B cell (primary cell): ENCODE measurements around the gene LPCAT3. TPM values are rescaled to one million over a fixed set of nuclear protein-coding genes. Genes with fewer than 3 reads are reported as not detected.

Experiments used
- ATAC-seq: fragments of 200-7000 bp; cut with Tn5 transposase; one replicate; pipeline ENCODE4 v1.10.0; 2021; ENCODE audit warnings: low read depth, mild to moderate bottlenecking, moderate number of reproducible peaks, moderate library complexity
- CTCF ChIA-PET: fragments of 350-600 bp; sonication (Branson Sonifier 250); formaldehyde crosslinking; loops from one replicate; lab custom pipeline; 2021; ENCODE audit warnings: antibody characterized with exemption, inconsistent platforms; lab: Charles Lee
- POLR2A ChIA-PET: fragments of 350-600 bp; sonication (Branson Sonifier 250); formaldehyde crosslinking; loops from one replicate; lab custom pipeline; 2021; ENCODE audit warnings: antibody characterized with exemption; lab: Charles Lee
- DNase-seq: peaks from one replicate; pipeline ENCODE4 v3.0.0; 2013
- H2AFZ ChIP-seq: 2 replicates; pipeline ENCODE4 v1.6.1; 2012; ENCODE audit warnings: mild to moderate bottlenecking, low read depth, low read length; ENCODE audit not compliant: insufficient read depth, poor library complexity, severe bottlenecking
- H3K27ac ChIP-seq, 2 donors: 1 replicate in 1 of 2; 2 replicates in 1 of 2; pipeline ENCODE4 v1.5.1; 2012 to 2013; ENCODE audit warnings: low read length in 2 of 2, mild to moderate bottlenecking in 2 of 2, moderate library complexity in 1 of 2
- H3K27me3 ChIP-seq, 4 experiments: fragments of 200-600 bp in 1 of 4; sonication (generic) in 1 of 4; replicated peaks in 1 of 4; 1 replicate in 2 of 4; 2 replicates in 2 of 4; pipeline versions ENCODE4 v1.6.1 to v1.7.0; 2013 to 2016; ENCODE audit warnings: low read length in 3 of 4, mild to moderate bottlenecking in 2 of 4, mixed read lengths in 1 of 4, moderate library complexity in 1 of 4; ENCODE audit not compliant: insufficient read depth in 4 of 4, control insufficient read depth in 3 of 4; ENCODE audit errors: control extremely low read depth in 1 of 4
- H3K36me3 ChIP-seq, 2 experiments: replicated peaks in 1 of 2; 1 replicate in 1 of 2; 2 replicates in 1 of 2; pipeline versions ENCODE4 v1.6.1 to v1.7.1; 2013; ENCODE audit warnings: low read length in 1 of 2; ENCODE audit not compliant: insufficient read depth in 2 of 2, control insufficient read depth in 1 of 2; ENCODE audit errors: control extremely low read depth in 1 of 2, extremely low read depth in 1 of 2
- H3K4me1 ChIP-seq, 2 donors: fragments of 200-600 bp in 1 of 2; sonication (generic) in 1 of 2; 1 replicate in 1 of 2; 2 replicates in 1 of 2; pipeline versions ENCODE4 v1.5.1 to v1.6.1; 2013 to 2017; ENCODE audit warnings: low read length in 2 of 2; ENCODE audit not compliant: control insufficient read depth in 2 of 2, insufficient read depth in 2 of 2
- H3K4me2 ChIP-seq: replicated peaks from 2 replicates; pipeline ENCODE3; 2012; ENCODE audit warnings: mild to moderate bottlenecking, low read depth, low read length; ENCODE audit not compliant: poor library complexity, severe bottlenecking
- H3K4me3 ChIP-seq, 5 experiments: fragments of 200-600 bp in 1 of 5; sonication (generic) in 1 of 5; 1 replicate in 3 of 5; 2 replicates in 2 of 5; pipeline versions ENCODE4 v1.5.1 to v1.7.0; 2011 to 2016; ENCODE audit warnings: low read length in 4 of 5, mild to moderate bottlenecking in 4 of 5, low read depth in 2 of 5, control low read depth in 1 of 5, moderate library complexity in 1 of 5; ENCODE audit not compliant: insufficient read depth in 1 of 5; ENCODE audit errors: control extremely low read depth in 1 of 5, extremely low read depth in 1 of 5
- H3K79me2 ChIP-seq: fragments of 200-600 bp; sonication (generic); one replicate; pipeline ENCODE4 v1.6.0; 2016; ENCODE audit warnings: low read length; ENCODE audit not compliant: control insufficient read depth, insufficient read depth
- H3K9ac ChIP-seq: fragments of 200-600 bp; sonication (generic); 2 replicates; pipeline ENCODE4 v1.6.1; 2017; ENCODE audit warnings: mild to moderate bottlenecking, low read length, moderate library complexity
- H3K9me3 ChIP-seq, 3 donors: one replicate each; pipeline versions ENCODE4 v1.6.1 to v1.7.1; 2013; ENCODE audit warnings: low read length in 2 of 3; ENCODE audit not compliant: control insufficient read depth in 2 of 3, insufficient read depth in 1 of 3; ENCODE audit errors: control extremely low read depth in 1 of 3
- H4K20me1 ChIP-seq: 2 replicates; pipeline ENCODE4 v1.6.0; 2012; ENCODE audit warnings: mild to moderate bottlenecking, low read length; ENCODE audit not compliant: insufficient read depth, control insufficient read depth, poor library complexity, severe bottlenecking
- H3K27ac Mint-ChIP-seq: one replicate; pipeline ENCODE4 v1.8.0; 2021; ENCODE audit warnings: mixed read lengths
- H3K27me3 Mint-ChIP-seq: one replicate; pipeline ENCODE4 v1.8.0; 2021; ENCODE audit warnings: mixed read lengths
- H3K4me1 Mint-ChIP-seq: one replicate; pipeline ENCODE4 v1.8.0; 2021; ENCODE audit warnings: mixed read lengths
- H3K4me3 Mint-ChIP-seq: one replicate; pipeline ENCODE4 v1.8.0; 2021; ENCODE audit warnings: mixed read lengths
- H3K9me3 Mint-ChIP-seq: one replicate; pipeline ENCODE4 v1.8.0; 2022; ENCODE audit warnings: mixed read lengths; ENCODE audit not compliant: insufficient read depth
- CTCF ChIP-seq: fragments of 200-600 bp; IDR thresholded peaks from one replicate; pipeline ENCODE4 v1.8.0; 2022; ENCODE audit warnings: antibody characterized with exemption, mild to moderate bottlenecking
- EZH2 ChIP-seq: IDR thresholded peaks from 2 replicates; pipeline ENCODE4 v1.6.1; 2012; ENCODE audit warnings: borderline replicate concordance, low read depth, mild to moderate bottlenecking, moderate library complexity, low read length; ENCODE audit not compliant: insufficient read depth, poor library complexity, severe bottlenecking
- WGBS: methylation state at CpG from one replicate; pipeline ENCODE4 v1.1.5; 2013; ENCODE audit warnings: missing lambda C conversion rate; ENCODE audit not compliant: insufficient coverage; 5-methylcytosine and 5-hydroxymethylcytosine counted together
- intact Hi-C: fragments of 100-400 bp; cut with micrococcal nuclease; formaldehyde crosslinking; loops from one replicate; pipeline ENCODE4 v1.10.0; 2022
- polyA plus RNA-seq: library from polyadenylated mRNA; depleted of rRNA; stranded (reverse); fragments of >200 nt; gene quantifications from 2 replicates; pipeline ENCODE4 v1.2.3, GENCODE V29; 2012
- total RNA-seq, 2 donors: library from RNA; stranded (reverse); fragments of 120-200 nt in 1 of 2; gene quantifications; 1 replicate in 1 of 2; 2 replicates in 1 of 2; pipeline versions ENCODE4 v1.2.3 to v1.2.4, GENCODE V29; 2013 to 2022

The LPCAT3 gene
- total and polyA plus RNA-seq, 2 donors (not counting 1 experiment from before 2014, with no cell fraction given), result 17.6 to 26.2 TPM

DNA sequence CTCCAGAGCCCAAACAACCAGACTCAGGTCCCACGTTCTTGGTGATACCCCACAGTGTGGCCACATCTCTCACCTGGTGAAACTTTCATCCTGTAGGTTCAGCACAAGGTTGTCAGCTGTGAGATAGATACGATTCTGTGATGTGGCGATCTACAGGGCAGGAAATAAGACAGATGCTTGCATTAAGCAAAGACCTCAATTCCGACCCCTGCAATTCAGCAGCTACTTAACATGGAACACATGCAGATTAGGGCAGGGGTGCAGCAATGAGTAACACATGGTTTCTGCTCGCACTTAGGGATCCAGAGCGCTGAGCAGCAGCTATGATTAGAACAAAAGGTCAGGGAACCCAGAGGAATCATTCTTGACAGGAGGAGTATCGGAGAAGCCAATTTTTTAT, 51.9 kb downstream of the LPCAT3 start:
- H3K27me3 Mint-ChIP-seq, result no peaks in the 10 kb centered on the region
- Histone ChIP-seq H3K9ac (no peak overlapping the region), H4K20me1 (peaks cover 14% of the 10 kb centered on the region), H3K27me3 (no peaks in the 10 kb centered on the region), H3K4me3 (no peak overlapping the region), H3K4me2 (no peak overlapping the region), H3K79me2 (peaks cover 39% of the 10 kb centered on the region), H3K9me3 (no peaks in the 10 kb centered on the region), H2AFZ (no peak overlapping the region), H3K27ac (no peak overlapping the region), H3K36me3 (peaks cover 0 to 49% of the 10 kb centered on the region in 2 experiments), H3K4me1 (peaks cover 47 to 60% of the 10 kb centered on the region in 2 donors)
- peaks cover 59% of the 10 kb centered on the region for H3K4me1 Mint-ChIP-seq
- ChIA-PET POLR2A (interaction anchor here (18.2 kb wide), 1 partner anchor 22 kb away, joined by 662 read pairs; the partner anchor contains the start of genes C12orf57, PTPN6 and RNU7-1), CTCF (interaction anchor here (0.7 to 13.5 kb wide), 6 partner anchors 10 to 143 kb away, joined by 3 to 944 read pairs (median 60); partner anchors contain the start of genes C12orf57, C1RL, PTPN6 and RNU7-1)
- H3K9me3 Mint-ChIP-seq, result no peaks in the 10 kb centered on the region
- ATAC-seq (no peak), DNase-seq (no peak)
- H3K27ac Mint-ChIP-seq, result no peak overlapping the region
- 91% methylated on average over 5 of the region's 7 CpGs for WGBS
- intact Hi-C loops, result no loop called here
- H3K4me3 Mint-ChIP-seq, result no peak overlapping the region
- TF ChIP-seq CTCF, result no peak
- TF ChIP-seq EZH2, result no peak

DNA sequence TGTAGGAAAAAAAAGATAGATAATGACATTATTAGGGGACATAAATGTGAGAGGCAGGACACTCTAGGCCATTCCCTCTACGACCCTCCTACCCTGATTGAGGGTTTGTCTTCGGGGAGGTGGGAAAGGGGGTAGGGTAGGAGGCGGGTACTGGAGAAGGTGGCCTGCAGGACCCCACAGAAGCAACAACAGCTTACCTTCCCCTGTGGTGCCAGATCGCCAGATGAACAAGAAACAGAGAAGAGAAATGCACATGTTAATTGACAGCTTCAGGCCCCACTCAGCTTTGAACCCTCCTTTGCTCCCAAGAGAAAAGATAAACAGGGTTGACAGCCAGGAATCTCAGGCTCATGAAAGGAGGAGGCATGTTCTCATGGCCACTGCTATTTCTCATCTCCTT, 52.6 kb downstream of the LPCAT3 start:
- ATAC-seq (no peak), DNase-seq (no peak)
- H3K27me3 Mint-ChIP-seq, result no peaks in the 10 kb centered on the region
- peaks cover 61% of the 10 kb centered on the region for H3K4me1 Mint-ChIP-seq
- H3K27me3 ChIP-seq, result no peaks in the 10 kb centered on the region
- H3K27ac Mint-ChIP-seq, result peak overlapping the region; percentile 91
- peaks cover 0 to 56% of the 10 kb centered on the region in 2 experiments for H3K36me3 ChIP-seq
- TF ChIP-seq EZH2, result no peak
- no peak overlapping the region for H3K9ac ChIP-seq
- no peak overlapping the region for H3K4me2 ChIP-seq
- no peak overlapping the region for H3K27ac ChIP-seq
- no peak overlapping the region for H3K4me3 Mint-ChIP-seq
- no peak overlapping the region for H3K4me3 ChIP-seq
- H3K4me1 ChIP-seq, result peaks cover 52 to 63% of the 10 kb centered on the region in 2 donors
- CTCF ChIA-PET, result interaction anchor here (0.7 to 13.5 kb wide), 6 partner anchors 10 to 144 kb away, joined by 3 to 944 read pairs (median 60); partner anchors contain the start of genes C12orf57, C1RL, PTPN6 and RNU7-1
- H3K9me3 ChIP-seq, result no peaks in the 10 kb centered on the region
- intact Hi-C loops, result loop anchor here (1.0 kb wide), 3 partner anchors 21 to 96 kb away; partner anchors contain the start of gene C12orf57
- H3K9me3 Mint-ChIP-seq, result no peaks in the 10 kb centered on the region
- WGBS, result 70% methylated on average over 1 of the region's 4 CpGs
- H2AFZ ChIP-seq, result no peak overlapping the region
- POLR2A ChIA-PET, result interaction anchor here (1.4 to 18.2 kb wide), 2 partner anchors 21 to 93 kb away, joined by 5 to 662 read pairs; partner anchors contain the start of genes C12orf57, PTPN6, RNU7-1 and SPSB2
- H3K79me2 ChIP-seq, result peaks cover 34% of the 10 kb centered on the region
- peaks cover 14% of the 10 kb centered on the region for H4K20me1 ChIP-seq
